ENCODE measurements around the gene MMEL1.

MMEL1 gene

DNA sequence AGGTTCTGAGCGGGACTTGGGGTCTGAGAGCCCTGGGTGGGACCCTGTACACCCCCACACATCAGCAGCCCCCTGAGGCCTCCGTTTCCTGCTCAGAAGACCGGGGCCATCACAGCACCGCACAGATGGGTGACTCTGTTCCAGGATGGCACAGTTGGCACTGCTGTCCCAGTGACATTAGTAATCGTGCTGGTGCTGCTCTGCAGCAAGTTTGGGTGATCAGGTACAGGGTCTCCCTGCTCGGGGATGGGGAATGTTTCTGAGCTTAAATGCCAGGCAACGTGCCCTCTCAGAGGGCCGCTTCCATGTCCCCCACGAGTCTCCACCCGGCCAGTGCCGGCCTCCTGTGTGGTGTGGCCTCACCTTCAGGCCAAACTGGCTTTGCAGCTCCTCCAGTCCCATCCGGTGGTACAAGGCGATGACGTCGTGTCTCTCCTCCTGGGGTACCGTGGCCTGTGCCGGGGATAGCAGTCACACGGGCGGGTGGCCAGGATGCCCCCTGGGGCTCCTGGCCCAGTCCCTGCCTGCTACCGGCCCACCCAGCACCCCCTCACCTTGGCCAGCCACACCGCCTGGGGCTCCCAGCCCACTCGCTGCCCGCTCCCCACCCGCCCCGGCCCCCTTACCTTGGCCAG, 29.2 kb downstream of the MMEL1 start:
- DNase-seq, result no peak

DNA sequence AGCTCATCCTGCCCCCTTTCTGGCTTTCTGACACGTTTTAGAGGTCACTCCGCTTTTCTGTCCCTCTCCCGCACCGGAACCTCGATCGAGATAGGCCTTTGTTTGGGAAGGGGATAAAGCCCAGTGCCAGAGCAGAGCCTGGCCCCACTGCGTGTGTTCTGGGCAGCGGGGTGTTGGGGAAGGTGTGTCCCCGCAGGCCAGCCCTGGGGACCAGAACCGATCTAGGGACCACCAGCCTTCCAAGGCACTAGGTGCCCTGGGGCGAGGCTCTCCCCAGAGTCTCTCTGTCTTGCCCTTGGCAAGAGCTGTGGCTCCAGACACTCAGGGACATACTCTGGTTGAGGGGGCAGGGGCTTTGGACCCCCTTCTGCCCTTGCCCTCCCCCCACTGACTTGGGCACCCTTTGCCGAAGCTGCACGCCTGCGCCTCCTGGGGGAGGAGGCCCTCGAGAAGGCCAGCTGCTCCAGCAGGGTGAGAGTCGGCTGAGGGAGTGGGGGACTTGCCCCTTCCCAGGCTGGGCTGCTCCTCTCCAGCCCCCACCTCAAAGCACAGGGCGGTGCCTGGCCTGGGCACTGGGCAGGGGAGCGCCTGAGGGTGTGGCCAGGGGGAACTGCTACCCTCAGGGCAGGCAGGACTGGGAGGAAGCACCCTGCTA, 29.8 kb downstream of the MMEL1 start:
- DNase-seq, result no peak

DNA sequence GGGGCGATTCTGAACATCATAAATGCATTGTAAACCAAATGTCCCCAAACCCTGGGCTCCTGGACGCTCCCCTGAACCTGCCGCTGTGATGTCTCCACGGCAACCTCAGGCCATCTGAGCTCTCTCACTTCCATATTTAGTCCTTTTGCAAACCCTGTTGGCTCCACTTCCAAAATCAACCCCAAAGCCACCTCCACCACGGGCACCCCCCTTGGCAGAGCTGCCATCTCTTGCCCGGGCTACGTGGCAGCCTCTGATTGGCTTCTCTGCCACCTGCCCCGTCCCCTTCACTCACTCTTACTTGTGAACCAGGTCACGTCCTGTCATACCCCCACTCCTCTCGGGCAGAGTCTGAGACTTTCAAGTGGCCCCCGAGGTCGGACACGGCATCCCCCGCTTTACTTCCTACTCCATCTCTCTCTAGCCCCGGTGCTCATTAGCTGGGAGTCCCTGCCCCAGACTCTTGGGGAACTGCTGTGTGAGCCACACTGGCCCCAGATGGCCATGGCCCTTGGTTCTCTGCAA, 30.4 kb downstream of the MMEL1 start:
- DNase-seq, result no peak

DNA sequence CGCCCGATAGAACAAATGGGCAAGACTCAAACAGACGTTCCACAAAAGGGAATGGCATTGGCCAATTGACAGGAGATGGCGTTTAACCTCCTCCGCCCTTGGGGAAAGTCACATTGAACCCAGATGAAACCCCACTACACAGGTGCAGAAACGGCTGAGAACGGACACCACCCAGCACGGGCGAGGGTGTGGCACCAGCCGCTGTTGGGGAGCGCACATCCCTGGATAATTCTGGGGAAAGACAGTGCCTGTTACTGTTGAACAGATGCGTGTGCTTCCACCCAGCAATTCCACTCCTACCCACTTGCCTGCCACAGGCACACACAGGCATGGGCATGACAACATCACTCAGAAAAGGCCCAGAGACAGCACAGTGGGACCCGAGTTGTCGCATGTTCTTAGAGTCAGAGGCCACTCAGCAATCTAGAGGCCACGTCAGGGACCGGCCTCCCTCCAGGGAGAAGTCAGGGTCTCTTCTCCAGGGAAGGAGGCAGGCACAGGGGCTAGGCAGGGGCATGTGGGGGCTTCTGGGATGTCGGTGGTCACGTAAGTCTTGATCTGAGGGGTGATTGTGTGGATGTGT, 31.0 kb downstream of the MMEL1 start:
- DNase-seq, result no peak

DNA sequence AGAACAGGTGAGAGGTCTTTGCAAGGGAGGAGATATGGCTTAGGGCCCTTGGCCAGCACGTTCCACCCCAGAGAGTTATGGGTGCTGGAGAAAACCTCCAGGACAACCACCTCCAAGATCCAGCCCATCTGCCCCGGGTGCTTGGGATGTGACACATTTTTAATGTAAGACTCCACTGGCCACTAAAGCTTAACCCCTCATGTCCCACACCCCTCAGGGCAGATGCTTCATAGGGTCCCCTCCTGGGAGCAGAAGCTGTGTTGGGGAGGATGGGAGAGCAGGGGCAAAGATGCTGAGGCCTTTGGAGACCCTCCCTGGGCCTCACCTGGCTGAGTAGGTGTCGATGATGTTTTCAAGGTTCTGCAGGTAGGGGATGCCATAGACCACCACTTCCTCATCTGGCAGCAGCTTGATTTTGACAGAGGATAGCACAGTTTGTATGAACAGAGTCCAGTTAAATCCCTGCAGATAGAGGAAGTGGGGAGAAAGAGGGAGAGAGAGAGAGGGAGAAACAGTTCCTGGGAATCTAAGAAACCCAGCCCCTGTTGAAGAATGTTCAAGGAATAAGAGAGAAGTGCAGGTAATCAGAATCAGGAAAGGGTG, 34.4 kb downstream of the MMEL1 start:
- no peak for DNase-seq

- DNase-seq, result no peak
These were observed 35.1 kb downstream of the MMEL1 start for GRCh38 chr1:2597441-2598328.

DNA sequence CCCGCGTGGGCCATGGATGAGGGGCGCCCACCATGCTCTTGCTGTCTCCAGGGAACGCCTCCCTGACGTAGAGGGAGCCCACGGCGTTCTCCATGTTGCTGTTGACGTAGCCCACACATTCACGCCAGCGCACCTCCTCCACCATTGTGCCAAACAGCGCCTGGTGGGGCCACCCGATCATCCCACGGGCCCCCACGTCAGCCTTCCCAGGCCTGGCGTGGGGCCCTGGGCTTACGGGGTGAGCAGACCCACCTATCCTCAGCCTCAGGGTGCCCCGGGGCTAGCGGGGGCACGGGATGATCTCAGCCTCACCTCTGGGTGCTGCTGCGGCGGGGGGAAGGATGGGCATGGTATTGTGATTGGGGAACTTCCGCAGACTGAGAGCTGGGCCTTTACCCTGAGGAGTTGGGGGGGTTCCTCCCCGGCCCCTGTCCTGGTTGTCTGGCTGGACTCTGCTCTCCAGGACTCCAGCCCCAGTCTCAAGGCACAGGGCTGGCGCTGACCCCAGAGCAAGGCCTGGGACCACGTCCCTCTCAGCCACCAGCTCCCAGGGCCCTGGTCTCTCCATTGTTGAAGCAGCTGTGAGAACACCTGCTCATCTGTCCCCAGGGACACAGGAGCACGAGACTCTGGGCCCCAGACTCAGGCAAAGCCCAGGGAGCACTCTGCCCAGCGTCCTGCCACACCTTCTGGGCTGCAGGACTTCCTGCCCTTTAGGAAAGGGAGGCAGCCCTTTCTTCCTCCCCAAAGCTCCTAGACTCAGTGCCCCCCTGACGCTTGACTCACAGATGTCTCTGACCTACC, 36.1 kb downstream of the MMEL1 start:
- DNase-seq, result no peak

- DNase-seq, result no peak
These were observed 36.8 kb downstream of the MMEL1 start for GRCh38 chr1:2595812-2596529.

DNA sequence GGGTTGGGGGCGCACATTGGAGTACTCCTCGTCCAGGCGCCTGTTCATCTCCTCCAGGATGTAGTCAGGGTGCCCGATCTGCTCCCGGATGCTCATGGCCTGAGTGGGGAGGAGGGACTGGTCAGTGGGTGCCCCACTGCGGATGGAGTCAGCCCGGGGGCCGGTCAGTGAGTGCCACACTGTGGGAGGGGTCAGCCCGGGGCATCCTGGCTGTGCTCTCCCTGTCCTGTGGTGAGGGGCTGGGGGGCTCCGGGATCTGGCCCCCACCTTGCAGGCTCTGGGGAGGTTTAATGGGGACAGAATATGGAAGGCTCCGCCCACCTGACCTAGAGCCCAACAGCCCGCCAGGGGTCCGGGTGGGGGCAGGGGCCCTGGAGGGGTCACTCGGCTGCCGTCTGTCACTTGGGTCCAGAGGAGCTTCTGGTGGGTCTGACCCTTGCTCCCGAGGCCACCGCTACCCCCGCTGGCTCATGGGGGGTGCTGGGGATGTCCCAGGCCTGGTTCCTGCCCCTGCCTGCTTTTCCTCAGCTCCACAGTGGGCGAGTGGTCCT, 37.5 kb downstream of the MMEL1 start:
- no peak for DNase-seq

DNA sequence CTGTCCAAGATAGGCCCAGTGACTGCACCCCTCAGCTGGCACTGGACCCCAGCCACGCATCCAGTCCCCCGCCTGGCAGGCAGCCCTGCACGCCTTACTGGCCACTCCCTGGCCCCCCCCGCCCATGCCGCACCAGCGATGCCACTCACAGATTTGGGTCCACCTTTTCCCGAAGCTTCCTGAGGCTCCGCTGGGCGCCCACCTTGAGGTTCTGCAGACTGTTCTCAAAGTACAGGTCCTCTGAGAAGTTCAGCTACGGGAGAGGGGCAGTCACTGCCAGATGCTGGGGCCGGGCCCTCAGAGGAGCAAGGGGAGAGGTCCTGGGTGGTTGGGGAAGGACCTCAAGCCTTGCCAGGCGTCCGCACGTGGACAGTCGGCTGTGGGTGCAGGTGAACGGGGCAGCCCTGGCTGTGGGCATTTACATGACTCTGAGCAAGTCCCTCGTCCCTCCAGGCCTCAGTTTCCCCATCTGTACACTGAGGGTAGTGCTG, 38.1 kb downstream of the MMEL1 start:
- DNase-seq, result no peak

GRCh38 chr1:2594001-2594640, 38.7 kb downstream of the MMEL1 start:
- DNase-seq, result peak; percentile 19

- no peak for DNase-seq
These were observed 39.5 kb downstream of the MMEL1 start for GRCh38 chr1:2593251-2593878.

GRCh38 chr1:2592672-2593071, 40.1 kb downstream of the MMEL1 start:
- no peak for DNase-seq

- DNase-seq, result no peak
These were observed 41.1 kb downstream of the MMEL1 start for GRCh38 chr1:2591581-2592261.

DNA sequence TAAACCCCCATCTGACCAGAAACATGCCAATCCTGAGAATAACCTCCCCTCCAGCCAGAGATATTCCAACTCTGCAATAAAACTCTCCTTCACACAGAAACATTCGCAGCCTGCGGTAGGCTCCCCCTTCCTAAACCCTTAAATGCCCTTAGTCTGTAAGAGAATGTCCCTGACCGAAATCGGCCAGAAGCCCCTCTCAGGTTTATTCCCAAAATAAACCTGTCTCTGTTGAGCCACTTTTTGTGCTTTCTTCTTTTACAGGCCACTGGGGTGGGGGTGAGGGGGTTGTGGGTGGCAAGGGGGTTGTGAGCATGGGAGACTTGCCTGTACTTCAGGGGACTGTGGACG, 41.6 kb downstream of the MMEL1 start:
- DNase-seq, result no peak

DNA sequence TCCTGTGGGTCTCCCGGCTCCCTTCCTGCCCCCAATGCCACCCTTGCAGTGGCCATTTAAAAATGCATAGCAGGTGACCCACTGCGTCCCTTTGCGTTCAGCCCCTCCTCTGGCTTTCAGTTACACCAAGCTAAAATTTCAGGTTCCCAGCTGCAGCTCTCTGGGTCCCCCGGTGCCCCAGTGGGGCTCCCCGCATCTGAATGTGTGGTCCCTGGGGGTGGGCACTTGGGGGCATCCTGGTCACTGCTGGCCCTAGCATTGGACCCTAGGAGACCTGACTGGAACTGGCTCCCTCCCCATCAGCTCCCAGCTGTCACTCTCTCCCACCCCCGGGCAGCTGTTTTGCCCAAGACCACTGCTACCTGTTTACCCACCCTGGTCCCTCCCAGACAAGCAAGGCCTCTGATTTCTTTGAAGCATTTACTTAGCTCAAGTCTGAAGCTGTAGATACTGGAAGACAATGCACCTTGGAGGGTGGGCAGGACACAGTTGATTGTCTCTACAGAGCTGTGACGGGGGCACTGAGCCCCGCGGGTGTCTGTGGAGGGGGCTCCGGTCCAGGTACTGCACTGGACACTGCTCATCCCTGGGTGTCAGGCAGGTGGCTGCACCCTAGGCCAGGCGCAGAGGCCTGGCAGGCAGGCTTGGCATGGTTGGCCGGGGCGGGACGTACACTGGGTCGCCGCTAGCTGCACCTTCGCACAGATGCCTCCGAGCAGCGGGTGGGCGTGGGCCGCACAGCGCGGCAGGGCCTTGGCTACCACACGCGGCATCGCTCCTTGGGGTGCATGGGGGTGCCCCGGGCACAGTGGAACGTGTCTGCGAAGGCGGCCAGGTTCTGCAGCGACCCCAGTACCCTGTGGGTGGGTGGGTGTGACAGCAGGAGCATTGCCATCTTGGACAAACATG, 42.3 kb downstream of the MMEL1 start:
- no peak for DNase-seq

DNA sequence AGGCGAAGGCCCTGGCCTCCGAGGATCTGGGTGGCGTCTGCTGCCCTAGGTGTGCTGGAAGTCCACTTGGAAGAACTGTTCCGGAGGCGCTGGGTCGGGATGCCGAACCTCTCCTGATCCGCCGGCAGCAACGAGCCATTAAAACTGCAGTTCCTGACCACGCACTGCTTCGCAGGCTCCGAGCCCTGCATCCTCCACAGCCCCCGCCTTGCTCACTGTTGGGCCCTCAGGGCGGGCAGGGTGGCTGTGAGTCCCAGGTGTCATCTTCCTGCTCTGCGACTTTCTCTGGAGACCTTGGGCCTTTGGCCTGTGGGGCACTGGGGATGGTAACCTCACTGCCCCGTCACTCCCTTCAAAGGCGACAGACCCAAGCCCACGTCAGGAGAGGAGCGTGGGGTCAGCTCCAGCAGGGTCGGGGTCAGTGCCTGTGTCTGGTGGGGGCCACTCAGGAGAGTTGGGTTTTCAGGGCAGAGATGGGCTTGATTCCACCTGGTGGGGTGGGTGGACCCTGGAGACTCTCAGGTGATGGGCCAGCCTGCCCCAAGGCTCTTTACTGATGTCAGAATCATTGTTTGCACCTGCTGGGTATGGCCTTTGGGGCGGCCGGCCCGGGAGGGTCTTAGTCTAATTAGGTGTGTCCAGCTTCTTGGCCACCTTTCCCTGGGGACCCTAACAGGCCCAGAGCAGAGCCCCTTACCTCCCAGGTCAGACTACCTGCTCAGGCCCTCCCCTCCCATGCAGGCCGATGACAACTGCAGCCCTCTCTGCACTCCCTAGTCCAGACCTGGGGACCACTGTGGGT, 43.2 kb downstream of the MMEL1 start:
- no peak for DNase-seq
